GM19452 (cell line): Measurements from ENCODE around the gene PET100.
"Not testable (repeated sequence)": the region's sequence is repeated elsewhere in the genome, so short reads cannot be mapped to it uniquely, and the experiment has no call there.

Source experiments
- ATAC-seq: cut with Tn5 transposase; IDR thresholded peaks from one replicate; pipeline ENCODE4 v1.9.1; 2021; ENCODE audit not compliant: unreplicated experiment

PET100 gene

GRCh38 chr19:7632340-7633203 is 3.0 kb downstream of the PET100 start:
- ATAC-seq = no peak

- ATAC-seq = no peak
Observed at GRCh38 chr19:7633698-7634097, 4.1 kb downstream of the PET100 start, which contains the start of gene PCP2. Gene PCP2 (minus strand): TSS chr19:7633719. CDS start chr19:7633457, 262 bp downstream.

- ATAC-seq = no peak
Observed at GRCh38 chr19:7635670-7636069, 6.1 kb downstream of the PET100 start.

- no peak for ATAC-seq
Observed at GRCh38 chr19:7636317-7636690, 6.7 kb downstream of the PET100 start.

GRCh38 chr19:7636691-7637373 is 7.2 kb downstream of the PET100 start, which contains the start of gene STXBP2:
Gene STXBP2 (plus strand): TSS chr19:7637110. CDS start chr19:7637150, 40 bp downstream.
- ATAC-seq = no peak

- no peak for ATAC-seq
Observed at GRCh38 chr19:7637374-7638256, 8.0 kb downstream of the PET100 start.

GRCh38 chr19:7638802-7639465 is 9.3 kb downstream of the PET100 start:
- no peak for ATAC-seq

- ATAC-seq = no peak
Observed at GRCh38 chr19:7639863-7640348, 10.3 kb downstream of the PET100 start.

- no peak for ATAC-seq
Observed at GRCh38 chr19:7640803-7641202, 11.2 kb downstream of the PET100 start.

GRCh38 chr19:7641290-7642276 is 12.0 kb downstream of the PET100 start:
- ATAC-seq = no peak

GRCh38 chr19:7642295-7643030 is 12.9 kb downstream of the PET100 start:
- ATAC-seq = no peak

GRCh38 chr19:7643031-7643415 is 13.4 kb downstream of the PET100 start:
- no peak for ATAC-seq

- not testable (repeated sequence) for ATAC-seq
Observed at GRCh38 chr19:7643629-7644549, 14.3 kb downstream of the PET100 start.

- no peak for ATAC-seq
Observed at GRCh38 chr19:7644550-7644877, 14.9 kb downstream of the PET100 start.

GRCh38 chr19:7645163-7645562 is 15.6 kb downstream of the PET100 start:
- no peak for ATAC-seq

- no peak for ATAC-seq
Observed at GRCh38 chr19:7645656-7646425, 16.2 kb downstream of the PET100 start.

GRCh38 chr19:7646426-7646700 is 16.8 kb downstream of the PET100 start:
- no peak for ATAC-seq
